HepG2 (cell line): ENCODE data around the gene PACS2. TPM values are rescaled to one million over a fixed set of nuclear protein-coding genes. Genes with fewer than 3 reads are reported as not detected.
A peak's percentile ranks its signal among the peaks of the same experiment; 100 is the strongest.

Experiments used
- ADNP ChIP-seq: sonication (generic); formaldehyde crosslinking; IDR thresholded peaks from 2 replicates; pipeline ENCODE4 v1.4.0; 2020; ENCODE audit warnings: missing genetic modification reagents
- ARID3A ChIP-seq: IDR thresholded peaks from 2 replicates; pipeline ENCODE4 v1.6.1; 2012; ENCODE audit warnings: low read depth, low read length, improper control_type of control experiment
- BCL6 ChIP-seq: IDR thresholded peaks from 2 replicates; pipeline ENCODE4 v1.6.1; 2016; ENCODE audit warnings: missing genetic modification reagents, missing compliant biosample characterization
- BHLHE40 ChIP-seq: IDR thresholded peaks from 2 replicates; pipeline ENCODE4 v1.6.1; 2011; ENCODE audit warnings: low read length, improper control_type of control experiment
- CBX5 ChIP-seq: sonication (generic); formaldehyde crosslinking; IDR thresholded peaks from 2 replicates; pipeline ENCODE4 v1.4.0; 2020; ENCODE audit warnings: missing genetic modification reagents, borderline replicate concordance
- CC2D1A ChIP-seq: sonication (generic); formaldehyde crosslinking; IDR thresholded peaks from 2 replicates; pipeline ENCODE4 v1.8.1; 2023; ENCODE audit warnings: mild to moderate bottlenecking, missing genetic modification reagents
- CCDC6 ChIP-seq: sonication (generic); formaldehyde crosslinking; IDR thresholded peaks from 2 replicates; pipeline ENCODE4 v1.8.1; 2022; ENCODE audit warnings: mild to moderate bottlenecking, missing genetic modification reagents, moderate library complexity
- HDAC1 ChIP-seq: sonication (generic); formaldehyde crosslinking; IDR thresholded peaks from 2 replicates; pipeline ENCODE4 v1.5.1; 2020; ENCODE audit warnings: mild to moderate bottlenecking, missing genetic modification reagents
- HMGXB4 ChIP-seq, 2 experiments: sonication (generic) in 1 of 2; formaldehyde crosslinking in 1 of 2; IDR thresholded peaks; 2 replicates each; pipeline versions ENCODE4 v1.4.0 to v1.6.1; 2018 to 2020; ENCODE audit warnings: missing genetic modification reagents in 2 of 2, borderline replicate concordance in 1 of 2, low read depth in 1 of 2, mild to moderate bottlenecking in 1 of 2, missing biosample characterization in 1 of 2
- JUND ChIP-seq: sonication (generic); formaldehyde crosslinking; IDR thresholded peaks from 2 replicates; pipeline ENCODE4 v1.8.0; 2022; ENCODE audit warnings: mild to moderate bottlenecking, missing genetic modification reagents
- MATR3 ChIP-seq: sonication (generic); formaldehyde crosslinking; IDR thresholded peaks from 2 replicates; pipeline ENCODE4 v1.4.0; 2020; ENCODE audit warnings: missing genetic modification reagents
- PTBP1 ChIP-seq: fragments of 200-400 bp; formaldehyde crosslinking; IDR thresholded peaks from 2 replicates; pipeline ENCODE4 v1.6.1; 2018; ENCODE audit warnings: low read length, low read depth; ENCODE audit not compliant: poor library complexity, severe bottlenecking
- SRSF9 ChIP-seq: fragments of 200-400 bp; formaldehyde crosslinking; IDR thresholded peaks from 2 replicates; pipeline ENCODE4 v1.6.1; 2018; ENCODE audit warnings: borderline replicate concordance, mild to moderate bottlenecking, low read depth, low read length; ENCODE audit not compliant: insufficient read depth, poor library complexity, severe bottlenecking
- SSRP1 ChIP-seq: IDR thresholded peaks from 2 replicates; pipeline ENCODE4 v1.6.1; 2016; ENCODE audit warnings: control low read depth
- TGIF2 ChIP-seq: IDR thresholded peaks from 2 replicates; pipeline ENCODE4 v1.6.1; 2016; ENCODE audit warnings: control low read depth, missing compliant biosample characterization
- TSC22D2 ChIP-seq: sonication (generic); formaldehyde crosslinking; IDR thresholded peaks from 2 replicates; pipeline ENCODE4 v1.5.1; 2020; ENCODE audit warnings: missing genetic modification reagents, mild to moderate bottlenecking, borderline replicate concordance
- ZBTB44 ChIP-seq: sonication (generic); formaldehyde crosslinking; IDR thresholded peaks from 2 replicates; pipeline ENCODE4 v1.4.0; 2020; ENCODE audit warnings: missing genetic modification reagents
- ZFP1 ChIP-seq: IDR thresholded peaks from 2 replicates; pipeline ENCODE4 v1.6.1; 2016
- ZNF263 ChIP-seq: sonication (generic); formaldehyde crosslinking; IDR thresholded peaks from 2 replicates; pipeline ENCODE4 v1.4.0; 2020; ENCODE audit warnings: missing genetic modification reagents
- ZNF382 ChIP-seq: sonication (generic); formaldehyde crosslinking; IDR thresholded peaks from 2 replicates; pipeline ENCODE4 v1.5.0; 2020; ENCODE audit warnings: missing genetic modification reagents, mild to moderate bottlenecking, borderline replicate concordance
- ZNF512B ChIP-seq: sonication (generic); formaldehyde crosslinking; IDR thresholded peaks from 2 replicates; pipeline ENCODE4 v1.5.1; 2020; ENCODE audit warnings: missing genetic modification reagents, mild to moderate bottlenecking, borderline replicate concordance
- ZNF549 ChIP-seq: sonication (generic); formaldehyde crosslinking; IDR thresholded peaks from 2 replicates; pipeline ENCODE4 v1.5.0; 2020; ENCODE audit warnings: missing genetic modification reagents
- ZSCAN30 ChIP-seq: sonication (generic); formaldehyde crosslinking; IDR thresholded peaks from 2 replicates; pipeline ENCODE4 v1.5.0; 2020; ENCODE audit warnings: mild to moderate bottlenecking, missing genetic modification reagents
- polyA plus RNA-seq, 8 experiments: library from polyadenylated mRNA; depleted of rRNA in 3 of 8; stranded (reverse) in 7 of 8; unstranded in 1 of 8; fragments of >200 nt; fragmentation: Illumina TruSeq in 4 of 8; extraction: Trizol in 4 of 8; gene quantifications; 2 replicates each; pipeline versions ENCODE4 v1.2.1 to v1.2.3, GENCODE V29; 2011 to 2016; ENCODE audit warnings: low read depth in 4 of 8, missing spikeins in 1 of 8, mixed read lengths in 1 of 8; ENCODE audit not compliant: insufficient read depth in 1 of 8
- total RNA-seq, 5 experiments: library from RNA; depleted of rRNA; stranded (reverse); fragments of >200 nt; fragmentation: Illumina TruSeq; extraction: Trizol; gene quantifications; 2 replicates each; pipeline ENCODE4 v1.2.3, GENCODE V29; 2016; ENCODE audit warnings: low read depth in 1 of 5

Gene PACS2
- total and polyA plus RNA-seq, 2 of the 13 experiments (the other 11 are each of a cell fraction or from before 2014, with no cell fraction given), result 23.6 to 27.6 TPM

GRCh38 chr14:105398726-105399465, 84.3 kb downstream of the PACS2 start (continued):
- TF ChIP-seq MATR3 (CRISPR knock-in tag) (no peak), ZSCAN30 (peak; percentile 94; the same call in 1 of the 2 replicates), ZNF549 (CRISPR knock-in tag) (no peak), SRSF9 (no peak), ZFP1 (CRISPR knock-in tag) (no peak), BCL6 (CRISPR knock-in tag) (no peak), HMGXB4 (CRISPR knock-in tag; IDR thresholded peaks at IDR 0.05; ENCODE audit: borderline replicate concordance in 1 of 2, low read depth in 1 of 2) (peak in 1 of 2 experiments; percentile 81; a peak in 2 of 4 replicates), ADNP (CRISPR knock-in tag) (no peak), PTBP1 (no peak), ZNF382 (CRISPR knock-in tag) (no peak), CCDC6 (peak; percentile 92), JUND (no peak; the same call in 1 of the 2 replicates), TGIF2 (CRISPR knock-in tag) (no peak; the same call in 1 of the 2 replicates), BHLHE40 (no peak), CBX5 (CRISPR knock-in tag) (no peak), CC2D1A (CRISPR knock-in tag) (no peak), ZBTB44 (CRISPR knock-in tag) (no peak), SSRP1 (CRISPR knock-in tag) (no peak), ARID3A (no peak), HDAC1 (CRISPR knock-in tag) (no peak; the same call in 1 of the 2 replicates), ZNF512B (CRISPR knock-in tag) (peak; percentile 82; the same call in 1 of the 2 replicates), TSC22D2 (0 out of 2 replicates have a peak, but pooled peaks have one; percentile 49), ZNF263 (CRISPR knock-in tag) (peak; percentile 21; the same call in 1 of the 2 replicates)
